ENCODE results near the gene KCNQ1. TPM values are rescaled to one million over a fixed set of nuclear protein-coding genes. Genes with fewer than 3 reads are reported as not detected.

The KCNQ1 gene
- total RNA-seq, 1 donor from 2014 or later = 0.86 TPM

- Mint-ChIP-seq H3K36me3 (ENCODE audit: low read depth) (no peaks in the 10 kb centered on the region), H3K4me3 (no peak overlapping the region), H3K9me3 (peaks cover 3% of the 10 kb centered on the region), H3K4me1 (no peaks in the 10 kb centered on the region), H3K27me3 (ENCODE audit: low read depth) (peaks cover 66% of the 10 kb centered on the region), H3K27ac (ENCODE audit: unreplicated experiment) (no peak overlapping the region)
- no peak for DNase-seq (ENCODE audit: low read depth, low spot score)
- no peak for TF ChIP-seq CTCF (conservative IDR thresholded peaks at IDR 0.05)
Observed at GRCh38 chr11:2439820-2440219, 5.0 kb upstream of the KCNQ1 start.

GRCh38 chr11:2440646-2441045, 4.2 kb upstream of the KCNQ1 start:
- TF ChIP-seq CTCF (conservative IDR thresholded peaks at IDR 0.05) = no peak
- Mint-ChIP-seq H3K4me3 (no peak overlapping the region), H3K9me3 (peaks cover 3% of the 10 kb centered on the region), H3K4me1 (no peaks in the 10 kb centered on the region), H3K27me3 (ENCODE audit: low read depth) (peaks cover 71% of the 10 kb centered on the region), H3K27ac (ENCODE audit: unreplicated experiment) (no peak overlapping the region), H3K36me3 (ENCODE audit: low read depth) (no peaks in the 10 kb centered on the region)
- DNase-seq (ENCODE audit: low read depth, low spot score) = no peak

GRCh38 chr11:2441171-2441570, 3.6 kb upstream of the KCNQ1 start:
- DNase-seq (ENCODE audit: low read depth, low spot score) = no peak
- no peak overlapping the region for H3K4me3 Mint-ChIP-seq
- no peaks in the 10 kb centered on the region for H3K4me1 Mint-ChIP-seq
- no peaks in the 10 kb centered on the region for H3K36me3 Mint-ChIP-seq (ENCODE audit: low read depth)
- peaks cover 3% of the 10 kb centered on the region for H3K9me3 Mint-ChIP-seq
- no peak for TF ChIP-seq CTCF (conservative IDR thresholded peaks at IDR 0.05)
- peaks cover 76% of the 10 kb centered on the region for H3K27me3 Mint-ChIP-seq (ENCODE audit: low read depth)
- H3K27ac Mint-ChIP-seq (ENCODE audit: unreplicated experiment) = no peak overlapping the region

- Mint-ChIP-seq H3K27me3 (ENCODE audit: low read depth) (peaks cover 87% of the 10 kb centered on the region), H3K4me1 (no peaks in the 10 kb centered on the region), H3K4me3 (no peak overlapping the region), H3K27ac (ENCODE audit: unreplicated experiment) (no peak overlapping the region), H3K9me3 (peaks cover 3% of the 10 kb centered on the region), H3K36me3 (ENCODE audit: low read depth) (no peaks in the 10 kb centered on the region)
- no peak for TF ChIP-seq CTCF (conservative IDR thresholded peaks at IDR 0.05)
- DNase-seq (ENCODE audit: low read depth, low spot score) = no peak
Observed at GRCh38 chr11:2442589-2442988, 2.2 kb upstream of the KCNQ1 start.

GRCh38 chr11:2443406-2443805, 1.4 kb upstream of the KCNQ1 start:
- H3K36me3 Mint-ChIP-seq (ENCODE audit: low read depth) = no peaks in the 10 kb centered on the region
- no peak for TF ChIP-seq CTCF (conservative IDR thresholded peaks at IDR 0.05)
- no peak overlapping the region for H3K27ac Mint-ChIP-seq (ENCODE audit: unreplicated experiment)
- H3K27me3 Mint-ChIP-seq (ENCODE audit: low read depth) = peaks cover 80% of the 10 kb centered on the region
- DNase-seq (ENCODE audit: low read depth, low spot score) = no peak
- H3K9me3 Mint-ChIP-seq = peaks cover 3% of the 10 kb centered on the region
- H3K4me1 Mint-ChIP-seq = no peaks in the 10 kb centered on the region
- no peak overlapping the region for H3K4me3 Mint-ChIP-seq
